HepG2 (cell line): ENCODE data around the gene SYNJ2. TPM values are rescaled to one million over a fixed set of nuclear protein-coding genes. Genes with fewer than 3 reads are reported as not detected.
A peak's percentile ranks its signal among the peaks of the same experiment; 100 is the strongest.

Experiments
- BHLHE40 ChIP-seq: IDR thresholded peaks from 2 replicates; pipeline ENCODE4 v1.6.1; 2011; ENCODE audit warnings: low read length, improper control_type of control experiment
- MXD4 ChIP-seq: IDR thresholded peaks from 2 replicates; pipeline ENCODE4 v1.6.1; 2016; ENCODE audit warnings: mild to moderate bottlenecking, missing biosample characterization, missing genetic modification reagents
- NFATC3 ChIP-seq: sonication (generic); formaldehyde crosslinking; IDR thresholded peaks from 2 replicates; pipeline ENCODE4 v1.5.1; 2020; ENCODE audit warnings: mild to moderate bottlenecking, missing genetic modification reagents
- NR2F2 ChIP-seq: IDR thresholded peaks from 2 replicates; pipeline ENCODE4 v1.6.1; 2012; ENCODE audit warnings: low read depth, inconsistent platforms, borderline replicate concordance
- RAD51 ChIP-seq: fragments of 450-650 bp; IDR thresholded peaks from 2 replicates; pipeline ENCODE4 v1.6.1; 2016; ENCODE audit warnings: borderline replicate concordance
- SOX6 ChIP-seq, 2 experiments: fragments of 450-650 bp in 1 of 2; sonication (generic) in 1 of 2; formaldehyde crosslinking in 1 of 2; IDR thresholded peaks; 2 replicates each; pipeline versions ENCODE4 v1.4.0 to v1.6.1; 2017 to 2020; ENCODE audit warnings: antibody characterized with exemption in 1 of 2, mild to moderate bottlenecking in 1 of 2, missing genetic modification reagents in 1 of 2
- ZBTB20 ChIP-seq: sonication (generic); formaldehyde crosslinking; IDR thresholded peaks from 2 replicates; pipeline ENCODE4 v1.8.1; 2023; ENCODE audit warnings: missing genetic modification reagents, low read depth, mild to moderate bottlenecking, borderline replicate concordance
- ZSCAN9 ChIP-seq: IDR thresholded peaks from 2 replicates; pipeline ENCODE4 v1.6.1; 2016; ENCODE audit warnings: borderline replicate concordance
- polyA plus RNA-seq, 8 experiments: library from polyadenylated mRNA; depleted of rRNA in 3 of 8; stranded (reverse) in 7 of 8; unstranded in 1 of 8; fragments of >200 nt; fragmentation: Illumina TruSeq in 4 of 8; extraction: Trizol in 4 of 8; gene quantifications; 2 replicates each; pipeline versions ENCODE4 v1.2.1 to v1.2.3, GENCODE V29; 2011 to 2016; ENCODE audit warnings: low read depth in 4 of 8, missing spikeins in 1 of 8, mixed read lengths in 1 of 8; ENCODE audit not compliant: insufficient read depth in 1 of 8
- total RNA-seq, 5 experiments: library from RNA; depleted of rRNA; stranded (reverse); fragments of >200 nt; fragmentation: Illumina TruSeq; extraction: Trizol; gene quantifications; 2 replicates each; pipeline ENCODE4 v1.2.3, GENCODE V29; 2016; ENCODE audit warnings: low read depth in 1 of 5
- TF ChIP-seq, protein P1 (sequence below): sonication (generic); formaldehyde crosslinking; IDR thresholded peaks from 2 replicates; pipeline ENCODE4 v1.4.0; 2020; ENCODE audit warnings: missing genetic modification reagents, borderline replicate concordance
- TF ChIP-seq, protein P2 (sequence below): sonication (generic); formaldehyde crosslinking; IDR thresholded peaks from 2 replicates; pipeline ENCODE4 v1.4.0; 2020; ENCODE audit warnings: low read depth, missing genetic modification reagents
- TF ChIP-seq, protein P3 (sequence below): sonication (generic); formaldehyde crosslinking; IDR thresholded peaks from 2 replicates; pipeline ENCODE4 v1.8.0; 2022; ENCODE audit warnings: missing genetic modification reagents, mild to moderate bottlenecking, borderline replicate concordance
- TF ChIP-seq, protein P4 (sequence below): sonication (generic); formaldehyde crosslinking; IDR thresholded peaks from 2 replicates; pipeline ENCODE4 v1.4.0; 2020; ENCODE audit warnings: mild to moderate bottlenecking, low read depth, missing genetic modification reagents

The SYNJ2 gene
- total and polyA plus RNA-seq, 2 of the 13 experiments (the other 11 are each of a cell fraction or from before 2014, with no cell fraction given) = 39.1 to 57.6 TPM

DNA sequence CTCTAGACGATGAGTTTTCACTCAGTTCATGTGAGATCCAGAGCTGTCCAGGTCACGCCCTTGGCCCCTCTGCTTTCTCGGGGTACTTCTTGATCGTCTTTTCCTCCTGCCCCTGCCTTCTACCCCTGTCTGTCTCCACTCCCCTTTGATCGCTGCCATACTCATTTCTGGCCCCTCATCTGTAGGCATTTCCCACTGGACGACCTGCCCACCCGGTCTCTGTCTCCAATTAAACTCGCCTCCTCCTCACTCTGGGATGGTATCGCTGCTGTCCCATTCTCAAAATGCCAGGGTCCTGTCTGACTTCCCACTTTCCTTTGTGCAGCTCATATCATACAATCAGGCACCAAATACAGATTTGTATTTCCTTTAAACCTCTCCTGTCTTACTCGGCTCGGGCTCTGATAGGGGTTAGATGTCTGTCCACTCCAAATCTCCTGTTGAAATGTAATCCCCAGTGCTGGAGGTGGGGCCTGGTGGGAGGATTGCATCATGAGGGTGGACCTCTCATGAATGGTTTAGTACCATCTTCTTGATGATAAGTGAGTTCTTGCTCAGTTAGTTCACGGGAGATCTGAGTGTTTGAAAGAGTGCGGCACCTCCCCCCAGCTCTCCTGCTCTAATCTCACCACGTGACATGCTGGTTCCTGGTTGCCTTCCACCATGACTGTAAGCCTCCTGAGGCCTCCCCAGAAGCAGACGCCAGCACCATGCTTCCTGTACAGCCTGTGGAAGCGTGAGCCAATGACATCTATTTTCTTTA is 3.5 kb upstream of the SYNJ2 start (continued):
- TF ChIP-seq, protein P1, sequence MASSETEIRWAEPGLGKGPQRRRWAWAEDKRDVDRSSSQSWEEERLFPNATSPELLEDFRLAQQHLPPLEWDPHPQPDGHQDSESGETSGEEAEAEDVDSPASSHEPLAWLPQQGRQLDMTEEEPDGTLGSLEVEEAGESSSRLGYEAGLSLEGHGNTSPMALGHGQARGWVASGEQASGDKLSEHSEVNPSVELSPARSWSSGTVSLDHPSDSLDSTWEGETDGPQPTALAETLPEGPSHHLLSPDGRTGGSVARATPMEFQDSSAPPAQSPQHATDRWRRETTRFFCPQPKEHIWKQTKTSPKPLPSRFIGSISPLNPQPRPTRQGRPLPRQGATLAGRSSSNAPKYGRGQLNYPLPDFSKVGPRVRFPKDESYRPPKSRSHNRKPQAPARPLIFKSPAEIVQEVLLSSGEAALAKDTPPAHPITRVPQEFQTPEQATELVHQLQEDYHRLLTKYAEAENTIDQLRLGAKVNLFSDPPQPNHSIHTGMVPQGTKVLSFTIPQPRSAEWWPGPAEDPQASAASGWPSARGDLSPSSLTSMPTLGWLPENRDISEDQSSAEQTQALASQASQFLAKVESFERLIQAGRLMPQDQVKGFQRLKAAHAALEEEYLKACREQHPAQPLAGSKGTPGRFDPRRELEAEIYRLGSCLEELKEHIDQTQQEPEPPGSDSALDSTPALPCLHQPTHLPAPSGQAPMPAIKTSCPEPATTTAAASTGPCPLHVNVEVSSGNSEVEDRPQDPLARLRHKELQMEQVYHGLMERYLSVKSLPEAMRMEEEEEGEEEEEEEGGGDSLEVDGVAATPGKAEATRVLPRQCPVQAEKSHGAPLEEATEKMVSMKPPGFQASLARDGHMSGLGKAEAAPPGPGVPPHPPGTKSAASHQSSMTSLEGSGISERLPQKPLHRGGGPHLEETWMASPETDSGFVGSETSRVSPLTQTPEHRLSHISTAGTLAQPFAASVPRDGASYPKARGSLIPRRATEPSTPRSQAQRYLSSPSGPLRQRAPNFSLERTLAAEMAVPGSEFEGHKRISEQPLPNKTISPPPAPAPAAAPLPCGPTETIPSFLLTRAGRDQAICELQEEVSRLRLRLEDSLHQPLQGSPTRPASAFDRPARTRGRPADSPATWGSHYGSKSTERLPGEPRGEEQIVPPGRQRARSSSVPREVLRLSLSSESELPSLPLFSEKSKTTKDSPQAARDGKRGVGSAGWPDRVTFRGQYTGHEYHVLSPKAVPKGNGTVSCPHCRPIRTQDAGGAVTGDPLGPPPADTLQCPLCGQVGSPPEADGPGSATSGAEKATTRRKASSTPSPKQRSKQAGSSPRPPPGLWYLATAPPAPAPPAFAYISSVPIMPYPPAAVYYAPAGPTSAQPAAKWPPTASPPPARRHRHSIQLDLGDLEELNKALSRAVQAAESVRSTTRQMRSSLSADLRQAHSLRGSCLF = no peak
- TF ChIP-seq ZSCAN9 (no peak), ZBTB20 (CRISPR knock-in tag) (no peak), NFATC3 (no peak), RAD51 (peak; percentile 35; the same call in 1 of the 2 replicates), BHLHE40 (no peak), NR2F2 (no peak), MXD4 (CRISPR knock-in tag) (no peak), SOX6 (IDR thresholded peaks at IDR 0.05) (no peak), SOX6 (CRISPR knock-in tag; IDR thresholded peaks at IDR 0.05) (no peak)
- TF ChIP-seq, protein P2, sequence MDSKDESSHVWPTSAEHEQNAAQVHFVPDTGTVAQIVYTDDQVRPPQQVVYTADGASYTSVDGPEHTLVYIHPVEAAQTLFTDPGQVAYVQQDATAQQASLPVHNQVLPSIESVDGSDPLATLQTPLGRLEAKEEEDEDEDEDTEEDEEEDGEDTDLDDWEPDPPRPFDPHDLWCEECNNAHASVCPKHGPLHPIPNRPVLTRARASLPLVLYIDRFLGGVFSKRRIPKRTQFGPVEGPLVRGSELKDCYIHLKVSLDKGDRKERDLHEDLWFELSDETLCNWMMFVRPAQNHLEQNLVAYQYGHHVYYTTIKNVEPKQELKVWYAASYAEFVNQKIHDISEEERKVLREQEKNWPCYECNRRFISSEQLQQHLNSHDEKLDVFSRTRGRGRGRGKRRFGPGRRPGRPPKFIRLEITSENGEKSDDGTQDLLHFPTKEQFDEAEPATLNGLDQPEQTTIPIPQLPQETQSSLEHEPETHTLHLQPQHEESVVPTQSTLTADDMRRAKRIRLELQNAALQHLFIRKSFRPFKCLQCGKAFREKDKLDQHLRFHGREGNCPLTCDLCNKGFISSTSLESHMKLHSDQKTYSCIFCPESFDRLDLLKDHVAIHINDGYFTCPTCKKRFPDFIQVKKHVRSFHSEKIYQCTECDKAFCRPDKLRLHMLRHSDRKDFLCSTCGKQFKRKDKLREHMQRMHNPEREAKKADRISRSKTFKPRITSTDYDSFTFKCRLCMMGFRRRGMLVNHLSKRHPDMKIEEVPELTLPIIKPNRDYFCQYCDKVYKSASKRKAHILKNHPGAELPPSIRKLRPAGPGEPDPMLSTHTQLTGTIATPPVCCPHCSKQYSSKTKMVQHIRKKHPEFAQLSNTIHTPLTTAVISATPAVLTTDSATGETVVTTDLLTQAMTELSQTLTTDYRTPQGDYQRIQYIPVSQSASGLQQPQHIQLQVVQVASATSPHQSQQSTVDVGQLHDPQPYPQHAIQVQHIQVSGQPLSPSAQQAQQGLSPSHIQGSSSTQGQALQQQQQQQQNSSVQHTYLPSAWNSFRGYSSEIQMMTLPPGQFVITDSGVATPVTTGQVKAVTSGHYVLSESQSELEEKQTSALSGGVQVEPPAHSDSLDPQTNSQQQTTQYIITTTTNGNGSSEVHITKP (CRISPR knock-in tag) = no peak
- TF ChIP-seq, protein P3, sequence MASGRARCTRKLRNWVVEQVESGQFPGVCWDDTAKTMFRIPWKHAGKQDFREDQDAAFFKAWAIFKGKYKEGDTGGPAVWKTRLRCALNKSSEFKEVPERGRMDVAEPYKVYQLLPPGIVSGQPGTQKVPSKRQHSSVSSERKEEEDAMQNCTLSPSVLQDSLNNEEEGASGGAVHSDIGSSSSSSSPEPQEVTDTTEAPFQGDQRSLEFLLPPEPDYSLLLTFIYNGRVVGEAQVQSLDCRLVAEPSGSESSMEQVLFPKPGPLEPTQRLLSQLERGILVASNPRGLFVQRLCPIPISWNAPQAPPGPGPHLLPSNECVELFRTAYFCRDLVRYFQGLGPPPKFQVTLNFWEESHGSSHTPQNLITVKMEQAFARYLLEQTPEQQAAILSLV (CRISPR knock-in tag) = no peak
- TF ChIP-seq, protein P4, sequence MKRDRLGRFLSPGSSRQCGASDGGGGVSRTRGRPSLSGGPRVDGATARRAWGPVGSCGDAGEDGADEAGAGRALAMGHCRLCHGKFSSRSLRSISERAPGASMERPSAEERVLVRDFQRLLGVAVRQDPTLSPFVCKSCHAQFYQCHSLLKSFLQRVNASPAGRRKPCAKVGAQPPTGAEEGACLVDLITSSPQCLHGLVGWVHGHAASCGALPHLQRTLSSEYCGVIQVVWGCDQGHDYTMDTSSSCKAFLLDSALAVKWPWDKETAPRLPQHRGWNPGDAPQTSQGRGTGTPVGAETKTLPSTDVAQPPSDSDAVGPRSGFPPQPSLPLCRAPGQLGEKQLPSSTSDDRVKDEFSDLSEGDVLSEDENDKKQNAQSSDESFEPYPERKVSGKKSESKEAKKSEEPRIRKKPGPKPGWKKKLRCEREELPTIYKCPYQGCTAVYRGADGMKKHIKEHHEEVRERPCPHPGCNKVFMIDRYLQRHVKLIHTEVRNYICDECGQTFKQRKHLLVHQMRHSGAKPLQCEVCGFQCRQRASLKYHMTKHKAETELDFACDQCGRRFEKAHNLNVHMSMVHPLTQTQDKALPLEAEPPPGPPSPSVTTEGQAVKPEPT (CRISPR knock-in tag) = no peak
